Rectal smooth muscle tissue (tissue), 1 donor: Measurements from ENCODE around the gene CCDC40.

ENCODE experiments used
- H3K27ac ChIP-seq: one replicate; pipeline ENCODE4 v1.7.0; 2013; ENCODE audit warnings: low read depth, low read length, inconsistent platforms
- H3K27me3 ChIP-seq: one replicate; pipeline ENCODE4 v1.7.0; 2013; ENCODE audit warnings: low read length; ENCODE audit not compliant: control insufficient read depth, insufficient read depth
- H3K36me3 ChIP-seq: one replicate; pipeline ENCODE4 v1.7.0; 2013; ENCODE audit warnings: low read length; ENCODE audit not compliant: control insufficient read depth, insufficient read depth
- H3K4me1 ChIP-seq: one replicate; pipeline ENCODE4 v1.7.0; 2013; ENCODE audit warnings: low read length; ENCODE audit not compliant: control insufficient read depth, insufficient read depth
- H3K4me3 ChIP-seq: one replicate; pipeline ENCODE4 v1.7.0; 2013; ENCODE audit warnings: low read length
- H3K9ac ChIP-seq: one replicate; pipeline ENCODE4 v1.7.0; 2013; ENCODE audit warnings: low read length

CCDC40 gene

DNA sequence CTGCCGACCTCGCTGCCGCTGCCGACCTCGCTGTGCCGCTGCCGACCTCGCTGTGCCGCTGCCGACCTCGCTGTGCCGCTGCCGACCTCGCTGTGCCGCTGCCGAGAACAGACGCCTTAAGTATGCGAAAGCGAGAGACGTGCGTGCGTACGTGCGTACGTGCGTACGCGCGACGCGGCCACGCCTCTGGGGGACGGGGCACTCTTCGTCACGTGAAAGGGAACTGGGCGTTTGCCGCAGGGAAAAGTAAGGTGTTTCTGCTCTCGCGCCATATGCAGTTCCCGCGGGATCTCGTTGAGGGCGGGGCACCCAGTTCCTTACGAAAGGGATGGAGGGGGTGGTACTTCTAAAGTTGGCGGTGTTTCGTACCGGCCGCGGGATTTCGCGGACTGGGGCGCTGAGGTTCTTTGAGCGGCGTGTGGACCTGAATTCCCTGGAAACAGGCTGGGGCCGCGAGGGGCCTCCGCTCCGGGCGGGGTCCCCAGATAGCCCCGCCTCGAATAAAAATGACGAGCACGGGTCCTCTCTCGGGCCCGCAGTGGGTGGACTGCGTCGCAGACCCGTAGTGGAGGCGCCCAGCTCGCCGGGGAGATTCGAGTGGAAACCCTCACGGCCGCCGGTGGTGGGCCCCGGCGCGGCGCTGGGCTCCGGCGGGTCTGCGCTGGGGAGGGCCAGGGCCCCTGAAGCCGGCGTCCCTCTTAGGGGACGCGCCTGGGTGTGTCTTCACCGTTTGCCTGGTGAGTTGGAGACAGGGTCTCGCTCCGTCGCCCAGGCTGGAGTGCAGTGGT is 110.8 kb downstream of the CCDC40 start, which contains the start of gene EIF4A3:
EIF4A3 (minus strand) TSS at position 94 of the 788 bp plus-strand sequence. CDS start 167 bp downstream, outside the sequence.
- peak within 1 kb of the TSS; percentile 98 for H3K4me3 ChIP-seq
- H3K27me3 ChIP-seq = no peaks in the 10 kb centered on the region
- H3K27ac ChIP-seq = peak within 1 kb of the TSS; percentile 90
- peak within 1 kb of the TSS; percentile 90 for H3K9ac ChIP-seq
- H3K4me1 ChIP-seq = peaks cover 7% of the 10 kb centered on the region
- peaks cover 16% of the 10 kb centered on the region for H3K36me3 ChIP-seq
